ENCODE measurements around the gene MED29. TPM values are rescaled to one million over a fixed set of nuclear protein-coding genes. Genes with fewer than 3 reads are reported as not detected.
A peak's percentile ranks its signal among the peaks of the same experiment; 100 is the strongest.

MED29 gene
- total RNA-seq, 1 donor from 2014 or later, result 28.2 TPM

DNA sequence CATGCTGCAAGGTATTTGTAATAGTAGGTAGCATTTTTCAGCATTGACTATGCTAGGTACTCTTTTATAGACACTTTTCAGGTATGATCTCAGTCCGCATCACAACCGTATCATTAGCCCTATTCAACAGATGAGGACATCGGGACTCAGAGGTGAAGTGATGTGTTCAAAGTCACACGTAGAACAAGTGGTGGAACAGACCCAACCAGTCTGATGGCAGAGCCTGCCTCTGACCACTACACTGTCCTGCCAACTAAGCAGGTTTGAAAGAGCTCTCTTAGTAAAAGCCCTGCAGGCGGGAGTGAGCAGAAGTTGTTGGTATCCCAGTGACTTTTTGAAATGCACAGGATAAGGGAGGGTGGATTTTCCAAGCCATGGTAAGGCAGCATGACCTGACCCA lies 20.4 kb upstream of the MED29 start:
- Histone ChIP-seq H3K9ac (no peak overlapping the region), H3K4me1 (no peaks in the 10 kb centered on the region), H3K9me3 (ENCODE audit: low read depth) (no peaks in the 10 kb centered on the region), H3K4me2 (no peak overlapping the region), H3K27me3 (no peaks in the 10 kb centered on the region), H3K4me3 (no peak overlapping the region), H3F3A (ENCODE audit: low read depth) (no peaks in the 10 kb centered on the region), H3K27ac (no peak overlapping the region), H4K20me1 (ENCODE audit: low read depth) (peaks cover 30% of the 10 kb centered on the region), H2AFZ (replicated peaks) (no peak overlapping the region), H3K36me3 (no peaks in the 10 kb centered on the region), H3K79me2 (ENCODE audit: low read depth) (no peaks in the 10 kb centered on the region)
- Mint-ChIP-seq H3K36me3 (peaks cover 32% of the 10 kb centered on the region), H3K27ac (no peak overlapping the region), H3K4me3 (no peak overlapping the region), H3K27me3 (ENCODE audit: insufficient read depth, low read depth) (no peaks in the 10 kb centered on the region), H3K4me1 (no peaks in the 10 kb centered on the region), H3K9me3 (no peaks in the 10 kb centered on the region)
- no peak for TF ChIP-seq EZH2phosphoT487 (IDR thresholded peaks at IDR 0.05)
- TF ChIP-seq EZH2 (IDR thresholded peaks at IDR 0.05), result no peak
- TF ChIP-seq, protein P1, sequence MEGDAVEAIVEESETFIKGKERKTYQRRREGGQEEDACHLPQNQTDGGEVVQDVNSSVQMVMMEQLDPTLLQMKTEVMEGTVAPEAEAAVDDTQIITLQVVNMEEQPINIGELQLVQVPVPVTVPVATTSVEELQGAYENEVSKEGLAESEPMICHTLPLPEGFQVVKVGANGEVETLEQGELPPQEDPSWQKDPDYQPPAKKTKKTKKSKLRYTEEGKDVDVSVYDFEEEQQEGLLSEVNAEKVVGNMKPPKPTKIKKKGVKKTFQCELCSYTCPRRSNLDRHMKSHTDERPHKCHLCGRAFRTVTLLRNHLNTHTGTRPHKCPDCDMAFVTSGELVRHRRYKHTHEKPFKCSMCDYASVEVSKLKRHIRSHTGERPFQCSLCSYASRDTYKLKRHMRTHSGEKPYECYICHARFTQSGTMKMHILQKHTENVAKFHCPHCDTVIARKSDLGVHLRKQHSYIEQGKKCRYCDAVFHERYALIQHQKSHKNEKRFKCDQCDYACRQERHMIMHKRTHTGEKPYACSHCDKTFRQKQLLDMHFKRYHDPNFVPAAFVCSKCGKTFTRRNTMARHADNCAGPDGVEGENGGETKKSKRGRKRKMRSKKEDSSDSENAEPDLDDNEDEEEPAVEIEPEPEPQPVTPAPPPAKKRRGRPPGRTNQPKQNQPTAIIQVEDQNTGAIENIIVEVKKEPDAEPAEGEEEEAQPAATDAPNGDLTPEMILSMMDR (IDR thresholded peaks at IDR 0.05), result no peak
- DNase-seq (ENCODE audit: low spot score), result no peak

DNA sequence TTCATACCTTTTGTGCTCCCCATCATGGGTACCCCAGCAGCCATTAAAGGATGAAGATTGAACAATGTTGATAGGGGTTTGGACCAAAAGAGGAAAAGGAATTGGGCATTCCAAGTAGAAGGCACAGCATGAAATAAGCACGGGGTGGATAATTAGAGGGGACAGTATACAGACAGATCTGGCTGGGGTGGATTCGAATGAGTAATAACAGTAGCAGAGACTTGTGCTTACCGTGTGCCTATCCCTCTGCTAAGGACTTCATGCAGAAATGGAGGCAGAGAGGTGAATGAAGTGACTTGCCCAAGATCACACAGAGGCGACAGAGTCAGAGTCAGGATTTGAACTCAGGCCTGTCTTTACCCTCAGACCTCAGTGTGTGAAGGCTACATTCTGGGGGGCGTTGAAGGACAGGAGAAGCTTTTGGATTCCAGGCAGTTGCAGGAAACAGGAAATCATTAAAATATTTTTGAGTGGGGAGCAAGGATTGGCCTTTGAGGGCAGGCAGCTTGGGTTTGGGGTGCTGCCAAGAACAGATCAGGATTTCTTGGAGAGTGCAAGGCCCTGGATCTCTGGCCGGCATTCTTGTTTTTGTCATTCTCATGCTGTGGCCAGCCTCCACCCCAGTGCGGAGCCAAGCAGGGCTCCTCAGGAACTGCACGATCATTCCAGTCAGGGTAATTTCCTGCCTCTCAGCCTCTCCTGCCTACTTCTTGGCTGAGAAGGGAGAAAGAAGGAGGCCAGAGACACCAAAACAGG lies 19.0 kb upstream of the MED29 start:
- no peak overlapping the region for H3K27ac ChIP-seq
- H3K9me3 Mint-ChIP-seq, result no peaks in the 10 kb centered on the region
- H3K9ac ChIP-seq, result no peak overlapping the region
- H3F3A ChIP-seq (ENCODE audit: low read depth), result no peaks in the 10 kb centered on the region
- no peak overlapping the region for H3K4me2 ChIP-seq
- no peaks in the 10 kb centered on the region for H3K27me3 ChIP-seq
- no peak overlapping the region for H2AFZ ChIP-seq (replicated peaks)
- H3K36me3 Mint-ChIP-seq, result peaks cover 38% of the 10 kb centered on the region
- H3K27ac Mint-ChIP-seq, result no peak overlapping the region
- H3K4me1 ChIP-seq, result no peaks in the 10 kb centered on the region
- peaks cover 22% of the 10 kb centered on the region for H4K20me1 ChIP-seq (ENCODE audit: low read depth)
- no peak for DNase-seq (ENCODE audit: low spot score)
- H3K4me3 Mint-ChIP-seq, result no peak overlapping the region
- no peaks in the 10 kb centered on the region for H3K4me1 Mint-ChIP-seq
- TF ChIP-seq EZH2phosphoT487 (IDR thresholded peaks at IDR 0.05) (no peak), EZH2 (IDR thresholded peaks at IDR 0.05) (no peak)
- TF ChIP-seq, protein P1 (IDR thresholded peaks at IDR 0.05), result no peak
- no peaks in the 10 kb centered on the region for H3K27me3 Mint-ChIP-seq (ENCODE audit: insufficient read depth, low read depth)
- no peaks in the 10 kb centered on the region for H3K79me2 ChIP-seq (ENCODE audit: low read depth)
- H3K36me3 ChIP-seq, result no peaks in the 10 kb centered on the region
- no peak overlapping the region for H3K4me3 ChIP-seq
- no peaks in the 10 kb centered on the region for H3K9me3 ChIP-seq (ENCODE audit: low read depth)

GRCh38 chr19:39372941-39373340 lies 18.2 kb upstream of the MED29 start:
- Histone ChIP-seq H3K27ac (no peak overlapping the region), H3K36me3 (no peaks in the 10 kb centered on the region), H3F3A (ENCODE audit: low read depth) (no peaks in the 10 kb centered on the region), H3K4me1 (no peaks in the 10 kb centered on the region), H3K4me3 (no peak overlapping the region), H3K79me2 (ENCODE audit: low read depth) (no peaks in the 10 kb centered on the region), H3K9me3 (ENCODE audit: low read depth) (no peaks in the 10 kb centered on the region), H3K4me2 (no peak overlapping the region), H3K9ac (no peak overlapping the region), H2AFZ (replicated peaks) (no peak overlapping the region), H4K20me1 (ENCODE audit: low read depth) (peaks cover 22% of the 10 kb centered on the region), H3K27me3 (no peaks in the 10 kb centered on the region)
- DNase-seq (ENCODE audit: low spot score), result no peak
- H3K36me3 Mint-ChIP-seq, result peaks cover 41% of the 10 kb centered on the region
- no peak overlapping the region for H3K4me3 Mint-ChIP-seq
- H3K9me3 Mint-ChIP-seq, result no peaks in the 10 kb centered on the region
- H3K4me1 Mint-ChIP-seq, result no peaks in the 10 kb centered on the region
- peak overlapping the region; percentile 11 for H3K27ac Mint-ChIP-seq
- no peaks in the 10 kb centered on the region for H3K27me3 Mint-ChIP-seq (ENCODE audit: insufficient read depth, low read depth)
- TF ChIP-seq, protein P1 (IDR thresholded peaks at IDR 0.05), result no peak
- no peak for TF ChIP-seq EZH2 (IDR thresholded peaks at IDR 0.05)
- no peak for TF ChIP-seq EZH2phosphoT487 (IDR thresholded peaks at IDR 0.05)
